CD4-positive, alpha-beta T cell treated with Interferon alpha-2 for 1 hour (primary cell): ENCODE data around the gene SLC6A6.
"Not testable (repeated sequence)": the region's sequence is repeated elsewhere in the genome, so short reads cannot be mapped to it uniquely, and the experiment has no call there.

ENCODE experiments used
- DNase-seq, 2 donors: peaks; one replicate each; pipeline ENCODE4 v3.0.0-alpha.2; 2020 to 2022

Gene SLC6A6

DNA sequence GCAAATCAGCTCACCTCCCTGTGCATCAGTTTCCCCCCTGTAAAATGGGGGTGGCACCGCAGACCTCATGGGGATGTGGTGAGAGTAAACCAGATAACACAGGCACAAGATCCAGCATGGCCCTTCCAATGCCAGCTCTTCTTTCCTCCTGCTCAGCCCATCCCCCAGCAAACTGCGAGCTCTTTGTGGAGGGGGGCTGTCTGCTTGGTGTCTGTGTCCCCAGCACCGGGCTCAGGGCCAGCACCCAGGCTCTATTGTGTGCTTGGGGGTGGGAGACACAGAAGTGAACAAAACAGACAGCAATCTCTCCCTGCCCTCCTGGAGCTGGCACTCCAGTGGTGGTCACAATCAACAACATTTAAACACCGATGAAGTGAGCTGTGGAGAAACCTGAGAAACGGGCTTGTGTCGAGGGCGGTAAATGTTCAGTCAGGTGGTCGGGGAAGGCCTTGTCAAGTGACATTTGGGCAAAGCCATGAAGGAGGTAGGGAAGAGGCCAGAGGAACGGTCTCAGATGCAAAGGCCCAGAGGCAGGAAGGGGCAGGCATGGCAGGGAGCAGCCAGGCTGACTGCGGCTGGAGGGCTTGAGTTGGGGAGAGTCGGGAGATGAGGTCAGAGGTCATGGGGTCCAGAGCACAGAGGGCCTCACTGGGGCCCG, 109.3 kb downstream of the SLC6A6 start:
- DNase-seq = no peak

DNA sequence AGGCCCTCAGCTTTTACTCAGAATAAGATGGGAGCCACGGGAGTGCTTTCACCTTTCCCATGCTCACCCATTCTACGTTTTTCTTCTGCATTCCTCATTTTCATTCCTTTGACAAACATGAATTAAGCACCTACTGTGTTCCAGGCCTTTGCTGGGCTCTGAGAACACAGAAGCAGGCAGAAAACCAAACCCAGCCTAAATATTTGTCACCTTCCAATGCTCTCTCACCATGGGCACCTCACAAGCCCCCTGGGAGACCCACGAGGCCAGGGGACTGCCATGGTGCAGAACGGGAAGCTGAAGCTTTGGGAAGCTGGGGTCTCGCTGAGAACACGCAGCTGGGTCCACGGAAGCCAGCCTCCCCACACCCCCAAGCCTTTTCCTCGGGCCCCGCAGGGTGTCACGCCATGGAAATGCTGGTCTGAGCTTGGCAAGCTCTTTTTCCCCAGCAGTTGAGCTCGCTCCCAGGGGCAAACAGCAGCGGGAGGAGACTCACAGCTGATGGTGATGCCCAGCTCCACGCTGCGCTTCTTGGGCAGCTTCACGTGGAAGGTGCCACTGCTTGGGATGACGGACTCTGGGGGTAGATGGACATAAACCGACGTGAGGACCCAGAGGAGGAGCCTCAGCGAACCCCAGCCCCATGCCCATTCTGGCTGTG, 110.0 kb downstream of the SLC6A6 start:
- DNase-seq = no peak

DNA sequence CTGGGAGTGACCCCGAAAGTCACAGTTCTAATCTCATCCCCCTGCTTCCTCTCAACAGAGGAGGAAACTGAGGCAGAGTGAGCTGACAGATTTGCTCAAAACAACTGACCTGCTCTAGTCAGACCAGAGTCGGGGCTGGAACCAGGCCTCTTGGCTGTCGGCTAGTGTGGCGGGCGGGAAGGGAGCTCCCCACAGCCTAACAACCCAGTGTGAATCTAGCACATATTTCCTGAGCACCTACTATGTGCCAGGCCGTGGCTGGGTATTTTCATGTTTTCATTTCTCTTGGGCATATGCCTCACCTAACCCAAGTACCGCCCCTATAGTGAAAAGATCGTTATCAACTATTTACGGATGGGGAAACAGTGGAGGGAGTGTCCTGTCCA, 110.5 kb downstream of the SLC6A6 start:
- DNase-seq = no peak

DNA sequence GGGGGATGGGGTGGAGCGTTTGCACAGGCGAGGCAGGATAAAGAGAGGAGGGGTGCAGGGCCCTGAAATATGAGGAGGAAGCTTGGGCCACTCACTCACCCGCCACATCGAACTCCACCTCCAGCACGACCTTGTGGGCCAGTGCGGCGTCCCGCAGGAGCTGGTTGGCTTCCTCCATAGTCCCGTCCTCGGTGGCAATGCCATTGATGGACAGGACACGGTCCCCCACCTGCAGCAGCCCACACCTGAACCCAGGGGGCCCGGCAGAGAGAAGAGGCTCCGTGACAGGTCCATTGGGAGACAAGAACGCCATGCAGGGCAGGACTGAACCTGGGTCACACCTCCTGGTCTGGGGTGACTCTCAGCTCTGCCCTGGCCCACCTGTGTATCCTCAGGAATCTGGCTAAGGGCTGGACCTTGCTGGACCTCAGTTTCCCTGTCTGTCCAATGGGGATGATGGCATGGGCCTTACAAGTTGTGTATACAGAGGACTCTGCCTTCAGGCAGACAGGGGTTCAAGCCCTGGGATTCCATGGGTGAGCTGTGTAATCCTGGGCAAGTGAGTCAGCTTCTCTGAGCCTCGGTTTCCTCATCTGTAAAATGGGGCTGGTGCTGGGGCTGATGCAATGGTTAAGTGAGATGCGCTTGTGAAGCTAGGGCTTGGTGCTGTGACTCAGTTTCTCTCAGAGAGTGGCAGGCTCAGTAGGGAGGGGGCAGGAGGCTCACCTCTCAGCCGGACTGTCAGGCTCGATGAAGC, 111.3 kb downstream of the SLC6A6 start:
- DNase-seq = no peak

DNA sequence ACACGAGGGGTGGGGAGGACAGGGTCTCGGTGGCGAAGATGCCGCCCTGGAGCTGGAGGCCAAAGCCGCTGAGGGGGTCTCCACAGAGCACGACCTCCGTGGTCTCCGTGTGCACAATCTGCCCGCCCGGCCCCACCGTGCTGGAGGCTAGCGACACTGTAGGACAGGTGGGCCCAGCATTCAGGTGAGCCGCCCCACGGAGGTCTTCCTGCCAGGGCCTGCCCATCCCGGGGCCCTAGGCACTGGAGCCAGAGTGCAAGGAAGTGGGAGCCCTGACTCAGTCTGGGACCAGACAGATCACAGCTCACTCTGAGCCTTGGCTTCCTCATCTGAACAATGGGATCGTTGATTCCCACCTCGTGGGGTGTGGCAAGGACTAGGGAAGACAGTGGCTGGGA, 111.9 kb downstream of the SLC6A6 start:
- no peak for DNase-seq

DNA sequence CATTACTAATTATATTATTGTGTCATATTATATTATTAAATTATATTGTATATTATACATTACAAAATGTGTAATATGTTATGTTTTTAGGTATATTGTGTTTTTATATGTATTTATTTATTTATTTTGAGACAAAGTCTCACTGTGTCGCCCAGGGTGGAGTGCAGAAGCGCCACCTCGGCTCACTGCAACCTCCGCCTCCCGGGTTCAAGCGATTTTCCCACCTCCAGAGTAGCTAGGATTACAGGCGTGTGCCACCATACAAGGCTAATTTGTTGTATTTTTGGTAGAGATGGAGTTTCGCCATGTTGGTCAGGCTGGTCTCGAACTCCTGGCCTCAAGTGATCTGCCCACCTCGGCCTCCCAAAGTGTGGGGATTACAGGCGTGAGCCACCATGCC, 113.1 kb downstream of the SLC6A6 start:
- DNase-seq = not testable (repeated sequence)

DNA sequence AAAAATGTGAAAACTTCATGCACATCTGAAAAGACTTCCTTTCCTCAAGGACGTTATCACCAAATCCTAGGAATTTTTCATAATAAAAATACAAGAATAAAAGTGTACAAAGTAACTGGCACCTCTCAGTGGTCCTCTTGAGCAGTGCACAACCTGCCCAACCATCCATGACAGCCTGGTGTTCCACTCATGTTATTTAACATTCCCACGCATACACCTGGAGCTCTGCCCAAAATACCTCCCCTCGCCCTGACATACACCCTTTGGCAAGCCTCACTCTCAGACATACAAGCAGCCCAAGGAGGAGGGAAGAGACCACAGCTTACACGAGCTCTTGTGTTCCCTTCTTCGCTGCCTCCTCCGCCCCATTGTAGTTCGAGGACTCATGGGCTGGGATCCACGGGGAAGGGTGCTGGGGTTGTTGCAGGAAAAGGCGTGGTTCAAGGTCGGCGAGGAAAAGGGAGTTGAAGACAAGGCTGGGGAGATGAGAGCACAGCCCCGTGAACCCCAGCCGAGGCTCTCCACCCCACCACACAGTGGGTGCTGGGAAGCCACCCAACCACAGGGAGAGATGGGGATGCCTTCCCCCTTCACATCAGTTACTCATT, 114.4 kb downstream of the SLC6A6 start:
- no peak for DNase-seq

DNA sequence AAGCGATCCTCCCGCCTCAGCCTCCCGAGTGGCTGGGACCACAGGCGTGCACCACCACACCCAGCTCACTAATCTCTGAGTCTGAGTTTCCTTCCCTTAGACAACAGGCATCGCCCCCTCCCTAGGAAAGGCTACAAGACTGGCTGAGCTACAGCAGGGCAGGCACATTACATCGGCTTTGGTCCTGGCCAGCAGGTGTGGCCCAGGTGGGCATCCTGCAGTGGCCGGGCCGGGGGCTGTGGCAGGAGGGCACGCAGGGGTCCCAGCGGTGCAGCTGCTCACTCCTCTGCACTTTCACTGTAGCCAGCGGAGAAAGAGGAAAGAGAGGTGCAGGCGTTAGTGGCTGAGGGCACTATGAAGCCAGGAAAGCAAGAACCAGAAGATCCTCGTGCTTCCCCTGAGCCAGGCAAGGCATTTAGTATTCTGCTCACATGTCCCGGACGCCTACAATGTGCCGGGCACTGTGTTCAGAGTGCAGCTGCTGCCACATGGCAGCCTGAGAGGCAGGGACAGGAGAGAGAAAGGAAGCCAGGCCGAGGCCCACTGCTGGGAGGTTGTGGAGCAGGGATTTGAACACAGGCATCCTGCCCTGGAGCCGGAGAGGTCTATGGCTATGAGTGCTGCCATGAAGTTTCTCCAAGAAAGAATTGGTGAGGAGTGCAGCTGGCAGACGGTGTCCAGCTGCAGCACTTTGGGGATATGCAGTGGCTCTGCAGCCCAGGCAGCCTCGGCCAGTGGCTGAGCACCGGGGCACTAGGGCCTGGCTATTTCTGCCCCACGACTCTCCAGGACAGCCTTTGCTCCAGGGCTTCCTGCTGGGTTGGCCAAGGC, 115.4 kb downstream of the SLC6A6 start:
- no peak for DNase-seq

DNA sequence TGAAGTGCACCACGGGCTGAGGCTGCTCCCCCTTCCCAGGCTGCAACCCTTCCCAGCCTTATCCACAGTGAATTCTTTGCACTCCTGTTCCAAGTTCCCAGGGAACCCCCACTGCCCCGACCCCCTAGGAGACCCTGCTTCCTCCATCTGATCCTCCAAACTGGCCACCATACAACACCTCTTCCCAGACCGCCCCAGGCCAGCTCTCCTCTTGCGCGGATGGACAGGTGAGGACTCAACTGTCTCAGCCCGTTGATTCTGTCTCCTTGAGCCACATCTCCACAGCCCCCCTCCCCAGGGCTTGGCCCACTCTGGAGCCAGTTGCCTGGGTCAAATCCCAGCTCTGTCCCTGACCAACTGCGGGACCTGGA, 116.0 kb downstream of the SLC6A6 start:
- no peak for DNase-seq

DNA sequence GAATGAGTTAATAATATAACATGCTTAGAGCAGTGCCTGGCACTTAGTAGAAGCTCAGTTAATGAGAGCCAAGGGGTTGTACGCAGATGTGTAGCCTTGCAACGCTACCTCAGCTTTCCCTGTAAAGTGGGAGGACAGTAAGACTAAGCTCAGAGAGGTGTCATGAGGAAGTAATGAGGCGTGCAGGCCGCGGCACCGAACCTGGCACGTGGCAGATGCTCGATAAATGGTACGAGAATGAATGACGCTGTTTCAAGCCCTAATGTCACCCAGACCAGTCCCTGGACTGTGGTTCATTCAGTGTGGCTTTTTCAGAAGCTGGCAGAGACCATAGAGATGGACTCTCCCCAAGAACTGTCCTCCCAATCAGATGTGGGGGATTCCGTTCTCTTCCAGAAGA, 116.5 kb downstream of the SLC6A6 start:
- no peak for DNase-seq

DNA sequence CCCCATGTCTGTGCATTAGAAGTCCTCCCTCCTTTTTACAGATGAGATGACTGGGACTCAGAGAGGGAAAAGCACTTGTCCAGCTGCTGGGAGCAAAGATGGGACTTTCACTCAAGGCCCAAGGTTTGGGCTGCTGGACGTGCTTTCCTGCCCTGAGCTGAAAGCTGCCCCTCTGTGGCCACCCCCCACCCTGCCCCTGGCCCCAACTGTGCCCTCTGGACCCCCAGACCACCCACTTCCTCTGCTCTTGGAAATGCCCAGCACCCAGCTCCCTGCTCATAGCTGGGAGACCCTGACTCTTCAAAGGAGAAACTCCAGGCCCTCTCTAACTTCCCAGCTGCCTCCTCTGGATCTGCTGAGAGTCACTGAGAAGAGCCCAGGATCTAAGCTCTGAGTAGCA, 117.0 kb downstream of the SLC6A6 start:
- DNase-seq = no peak

DNA sequence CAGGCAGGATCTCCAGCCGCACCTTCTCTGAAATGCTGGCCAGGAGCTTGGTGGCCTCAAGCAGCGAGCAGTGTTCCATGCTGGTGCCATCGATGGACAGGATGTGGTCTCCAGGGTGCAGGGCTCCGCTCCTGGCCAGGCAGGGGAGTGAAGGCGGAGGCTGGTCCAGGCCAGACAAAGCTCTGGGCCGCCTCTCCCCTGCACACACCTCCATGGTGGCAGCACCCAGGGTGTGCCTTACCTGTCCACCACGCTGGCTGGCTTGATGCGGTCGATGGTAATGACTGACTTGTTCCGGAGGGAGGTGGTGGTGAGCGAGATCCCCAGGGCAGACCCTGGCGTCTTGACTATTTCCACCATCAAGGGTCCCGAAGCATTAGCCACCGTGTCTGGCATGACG, 117.7 kb downstream of the SLC6A6 start:
- DNase-seq = no peak

DNA sequence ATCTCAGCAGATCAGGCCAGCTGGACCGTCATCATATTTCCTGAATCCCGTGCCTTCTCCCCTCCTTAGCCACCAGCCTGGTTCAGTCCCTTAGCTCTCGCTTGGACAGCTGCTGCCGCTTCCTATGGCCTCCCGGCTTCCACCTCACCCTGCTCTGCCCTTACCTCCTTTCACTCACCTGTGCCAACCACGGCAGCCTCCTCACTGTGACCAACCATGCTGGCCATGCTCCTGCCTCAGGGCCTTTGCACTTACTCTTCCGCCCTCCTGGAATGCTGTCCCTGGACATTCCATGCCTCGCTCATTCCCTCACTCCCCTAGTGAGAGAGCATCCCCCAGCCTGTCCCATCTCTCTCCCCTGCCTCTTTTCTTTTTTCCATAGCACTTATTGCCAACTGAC, 118.6 kb downstream of the SLC6A6 start:
- DNase-seq = no peak

DNA sequence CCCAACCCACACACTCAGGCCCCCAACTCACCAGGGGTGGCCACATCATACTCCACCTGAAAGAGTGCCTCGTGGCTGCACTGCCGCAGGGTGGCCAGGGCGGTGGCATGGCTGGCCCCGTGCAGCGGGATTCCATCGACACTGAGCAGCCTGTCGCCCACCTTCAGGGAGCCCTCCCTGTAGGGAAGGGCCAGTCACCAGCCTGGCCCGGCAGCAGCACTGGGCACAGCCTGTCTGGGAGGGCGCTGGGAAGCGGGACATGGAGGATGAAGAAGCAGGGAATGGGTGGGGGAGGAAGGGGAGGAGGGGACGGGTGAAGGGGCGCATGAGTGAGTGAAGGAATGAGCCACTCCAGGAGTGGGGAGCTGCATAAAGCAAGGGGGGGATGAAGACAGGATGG, 119.2 kb downstream of the SLC6A6 start:
- no peak for DNase-seq

DNA sequence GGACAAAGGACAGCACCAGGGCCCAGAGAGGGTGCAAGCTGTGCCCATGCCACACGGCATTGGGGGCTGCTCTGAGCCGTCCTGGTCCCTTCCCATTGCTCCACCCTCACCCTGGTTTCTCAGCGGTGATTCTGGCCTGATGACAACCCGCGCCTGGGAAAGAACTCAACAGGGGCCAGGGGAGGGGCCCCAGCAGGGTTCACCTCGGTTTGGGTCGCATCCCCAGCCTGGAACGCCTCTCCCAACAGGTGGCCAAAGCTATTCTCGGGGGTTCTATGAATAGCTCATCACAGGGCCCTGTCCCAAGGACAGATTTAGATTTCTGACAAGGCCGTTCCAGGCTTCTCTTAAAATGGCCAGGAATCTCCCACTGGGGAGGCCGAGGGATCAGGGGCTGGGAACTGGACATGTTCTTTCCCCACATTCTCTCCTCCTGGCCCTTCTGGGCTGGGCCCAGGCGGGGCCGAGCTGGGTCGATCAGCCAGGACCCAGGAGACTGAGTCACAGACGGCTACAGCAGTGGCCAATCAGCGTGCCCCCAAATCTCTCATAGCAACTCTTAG, 119.8 kb downstream of the SLC6A6 start:
- DNase-seq = no peak

DNA sequence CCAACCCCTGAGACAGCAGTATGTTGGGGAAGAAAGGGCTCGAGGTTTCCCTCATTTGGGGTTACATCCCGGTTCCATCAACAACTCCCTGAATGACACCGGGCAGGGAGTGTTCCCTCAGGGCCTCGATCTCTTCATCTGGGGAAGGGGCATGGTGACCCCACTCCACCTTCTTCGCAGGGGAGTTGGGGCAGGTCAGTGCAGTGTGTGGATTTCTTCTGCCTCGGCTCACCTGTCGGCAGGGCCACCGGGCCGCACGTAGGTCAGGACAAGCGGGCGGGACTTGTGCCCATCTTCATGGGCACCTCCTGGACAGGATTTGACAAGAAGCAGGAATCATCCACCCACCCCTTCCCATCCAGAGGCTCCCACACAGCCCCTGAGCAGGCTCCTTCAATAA, 120.4 kb downstream of the SLC6A6 start:
- no peak for DNase-seq

DNA sequence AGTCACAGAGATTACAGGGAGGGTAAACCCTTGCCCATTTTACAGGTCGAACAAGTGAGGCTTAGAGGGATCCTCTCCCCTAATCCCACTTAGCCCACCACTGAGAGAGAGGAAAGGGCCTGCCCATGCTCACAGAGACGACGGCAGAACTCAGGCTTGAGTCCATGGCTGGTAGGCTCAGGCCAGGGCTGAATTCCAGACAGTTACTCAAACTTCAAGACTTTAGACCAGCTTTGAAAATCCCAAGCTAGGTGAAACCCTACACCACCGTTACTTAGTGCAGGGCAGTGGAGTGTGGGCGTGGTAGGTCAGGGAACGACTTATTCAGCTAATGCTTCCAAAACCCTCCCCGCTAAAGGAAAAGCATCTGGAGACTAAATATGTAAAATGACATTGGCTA, 121.4 kb downstream of the SLC6A6 start:
- DNase-seq = no peak

DNA sequence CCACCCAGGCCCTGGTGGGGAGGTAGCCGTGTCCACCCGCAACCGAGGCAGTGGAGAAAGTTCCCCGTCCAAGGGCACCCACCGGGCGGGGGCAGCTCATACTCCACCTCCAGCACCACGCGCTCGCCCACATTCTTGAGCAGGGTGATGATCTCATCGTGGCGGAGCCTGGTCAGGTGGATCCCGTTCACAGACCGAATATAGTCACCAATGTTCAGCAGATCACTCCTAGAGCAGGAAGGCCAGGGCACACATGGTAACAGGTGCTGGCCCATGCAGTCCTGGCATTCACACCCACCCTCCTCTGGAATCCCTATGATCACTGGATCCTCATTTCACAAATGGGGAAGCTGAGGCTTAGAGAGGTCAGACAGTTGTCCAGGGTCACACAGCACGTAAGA, 121.9 kb downstream of the SLC6A6 start:
- no peak for DNase-seq

DNA sequence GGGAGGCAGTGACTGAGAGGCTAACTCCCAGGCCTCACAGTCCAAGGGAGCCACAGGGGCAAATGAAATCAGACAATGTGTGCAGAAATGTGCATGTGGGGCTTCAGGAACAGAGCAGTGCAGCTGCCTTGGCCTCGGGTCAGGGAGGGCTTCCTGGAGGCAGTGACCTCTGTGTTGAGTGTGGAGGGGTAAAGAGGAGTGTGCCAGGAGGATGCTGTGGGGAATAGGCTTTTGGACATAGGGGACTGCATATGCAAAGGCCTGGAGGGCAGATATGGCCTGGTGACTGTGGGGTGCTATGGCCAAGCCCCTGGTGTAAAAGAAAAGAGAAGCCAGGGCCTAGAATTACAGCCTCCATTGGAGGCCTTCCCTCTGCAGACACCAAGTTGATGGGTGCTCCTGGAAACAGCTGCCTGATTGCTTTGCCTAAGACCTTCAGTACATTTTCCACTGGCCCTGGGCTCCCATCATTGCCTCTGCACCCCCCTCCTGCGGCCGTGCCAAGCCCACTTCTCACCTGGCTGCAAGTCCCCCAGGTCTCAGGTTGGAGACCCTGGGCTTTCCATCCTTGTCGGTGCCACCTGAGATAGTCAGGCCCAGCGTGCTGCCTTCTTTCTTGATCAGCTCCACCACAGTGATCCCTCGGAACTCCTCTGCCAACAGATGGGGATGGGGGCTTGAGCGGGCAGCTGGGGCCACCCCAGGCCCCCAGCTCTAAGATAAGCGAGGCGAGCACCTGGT, 122.7 kb downstream of the SLC6A6 start:
- no peak for DNase-seq

DNA sequence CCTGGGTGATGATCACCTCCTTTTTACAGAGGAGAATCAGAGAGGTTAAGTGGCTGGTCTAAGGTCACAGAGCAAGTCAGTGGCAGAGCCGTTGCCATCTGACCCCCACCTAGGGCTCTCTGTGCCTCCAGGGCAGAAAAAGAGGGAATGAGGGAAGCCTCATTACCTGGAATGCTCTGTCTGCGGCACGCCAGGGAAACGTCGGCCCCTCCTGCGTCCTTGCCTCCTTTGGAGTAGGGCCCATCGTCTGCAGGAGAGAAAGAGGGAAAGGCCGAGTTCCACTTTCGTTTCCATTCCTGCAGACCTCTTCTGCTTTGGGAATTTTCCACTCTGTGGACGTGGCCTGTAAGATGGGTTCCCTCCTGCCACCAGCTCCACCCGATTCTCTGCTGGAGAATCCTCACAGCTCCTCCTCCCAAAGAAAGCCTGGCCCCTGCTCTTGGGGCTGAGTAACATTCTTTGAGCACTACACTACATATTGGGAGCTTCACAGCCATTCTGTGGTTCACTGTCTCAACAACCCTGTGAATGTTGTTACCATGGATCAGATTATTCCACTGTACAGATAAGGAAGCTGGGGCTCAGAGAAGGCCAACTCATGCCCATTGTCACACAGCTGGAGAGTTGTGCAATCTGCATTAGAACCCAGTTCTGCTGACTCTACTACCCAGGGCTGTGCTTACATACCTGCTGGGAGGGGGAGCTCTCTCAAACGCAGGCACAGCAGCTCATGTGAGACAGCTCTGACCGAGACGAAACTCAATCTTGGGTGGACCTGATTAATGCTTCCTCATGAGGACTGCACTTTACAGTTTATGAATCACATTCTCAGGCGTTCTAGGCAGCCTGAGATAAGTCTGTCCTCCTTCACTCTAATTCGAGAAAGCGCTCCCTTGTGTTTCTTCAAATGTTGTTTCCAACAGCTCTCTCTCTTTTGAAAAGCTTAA, 123.6 kb downstream of the SLC6A6 start:
- no peak for DNase-seq

DNA sequence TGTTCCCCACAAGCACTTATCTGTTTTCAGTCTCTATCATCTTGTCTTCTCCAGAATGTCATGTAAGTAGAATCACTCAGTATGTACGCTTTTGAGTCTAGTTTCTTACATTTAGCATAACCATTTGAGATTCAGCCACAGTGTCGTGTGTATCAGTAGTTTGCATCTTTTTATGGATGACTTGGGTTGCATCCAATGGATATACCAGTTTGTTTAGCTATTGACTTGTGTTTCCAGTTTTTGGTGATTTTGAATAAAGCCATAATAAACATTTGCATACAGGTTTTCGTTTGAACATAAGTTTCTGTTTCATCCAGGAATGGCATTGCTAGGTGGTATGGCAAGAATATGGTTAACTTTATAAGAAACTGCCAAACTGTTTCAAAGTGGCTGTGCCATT, 125.7 kb downstream of the SLC6A6 start:
- no peak for DNase-seq
